ENCODE measurements around the gene KLF3.

Gene KLF3

GRCh38 chr4:38659346-38659745, 4.7 kb upstream of the KLF3 start:
- DNase-seq = no peak

GRCh38 chr4:38660838-38661237, 3.2 kb upstream of the KLF3 start:
- DNase-seq = no peak

GRCh38 chr4:38661371-38661770, 2.6 kb upstream of the KLF3 start:
- DNase-seq = no peak

GRCh38 chr4:38662522-38663089, 1.4 kb upstream of the KLF3 start:
- no peak for DNase-seq

- peak; percentile 21 to 67 for DNase-seq
These were observed 754 bp upstream of the KLF3 start for GRCh38 chr4:38663090-38663800.

- peak; percentile 35 to 42 for DNase-seq
These were observed 855 bp downstream of the KLF3 start for GRCh38 chr4:38664706-38665401.

GRCh38 chr4:38665551-38666411, 1.8 kb downstream of the KLF3 start:
- no peak for DNase-seq

- no peak for DNase-seq
These were observed 2.7 kb downstream of the KLF3 start for GRCh38 chr4:38666766-38667084.

- DNase-seq = peak; percentile 40 to 56
These were observed 3.3 kb downstream of the KLF3 start for GRCh38 chr4:38667085-38667893.

- no peak for DNase-seq
These were observed 4.4 kb downstream of the KLF3 start for GRCh38 chr4:38668203-38668971.

GRCh38 chr4:38669208-38669607, 5.2 kb downstream of the KLF3 start:
- no peak for DNase-seq

GRCh38 chr4:38670109-38670901, 6.3 kb downstream of the KLF3 start:
- DNase-seq = no peak

GRCh38 chr4:38670939-38671591, 7.1 kb downstream of the KLF3 start:
- DNase-seq = no peak

- no peak for DNase-seq
These were observed 7.6 kb downstream of the KLF3 start for GRCh38 chr4:38671592-38671940.

- DNase-seq = no peak
These were observed 8.0 kb downstream of the KLF3 start for GRCh38 chr4:38672074-38672396.

- no peak for DNase-seq
These were observed 8.6 kb downstream of the KLF3 start for GRCh38 chr4:38672397-38673129.

- no peak for DNase-seq
These were observed 9.4 kb downstream of the KLF3 start for GRCh38 chr4:38673130-38673978.

GRCh38 chr4:38674258-38675144, 10.5 kb downstream of the KLF3 start:
- no peak for DNase-seq
